Heart right ventricle (tissue), 16 donors: ENCODE data around the gene CCL3. TPM values are rescaled to one million over a fixed set of nuclear protein-coding genes. Genes with fewer than 3 reads are reported as not detected.

Experiments used
- ATAC-seq, 8 donors: fragments of 200-7000 bp; cut with Tn5 transposase; one replicate each; pipeline ENCODE4 v1.9.1; 2020; ENCODE audit warnings: mild to moderate bottlenecking in 8 of 8, moderate library complexity in 8 of 8, moderate number of reproducible peaks in 1 of 8
- DNase-seq, 2 donors: peaks; one replicate each; pipeline ENCODE4 v3.0.0-alpha.2; 2020
- H3K27ac ChIP-seq, 10 donors: fragments of 200-600 bp; sonication (generic) in 2 of 10; one replicate each; pipeline versions ENCODE4 v1.5.0 to v1.8.0; 2020 to 2022; ENCODE audit warnings: mild to moderate bottlenecking in 3 of 10
- H3K27me3 ChIP-seq, 7 donors: fragments of 200-600 bp; one replicate each; pipeline ENCODE4 v1.8.0; 2021 to 2022; ENCODE audit warnings: mild to moderate bottlenecking in 2 of 7
- H3K36me3 ChIP-seq, 9 donors: fragments of 200-600 bp; sonication (generic) in 1 of 9; one replicate each; pipeline versions ENCODE4 v1.5.0 to v1.8.0; 2020 to 2022; ENCODE audit warnings: mild to moderate bottlenecking in 2 of 9
- H3K4me1 ChIP-seq, 9 donors: fragments of 200-600 bp; sonication (generic) in 1 of 9; one replicate each; pipeline versions ENCODE4 v1.5.0 to v1.8.0; 2020 to 2022; ENCODE audit warnings: mild to moderate bottlenecking in 4 of 9
- H3K4me3 ChIP-seq, 10 donors: fragments of 200-600 bp; sonication (generic) in 2 of 10; one replicate each; pipeline versions ENCODE4 v1.5.0 to v1.8.0; 2020 to 2022; ENCODE audit warnings: mild to moderate bottlenecking in 7 of 10, moderate library complexity in 2 of 10
- H3K9me3 ChIP-seq, 11 donors: fragments of 200-600 bp in 10 of 11; sonication (generic) in 2 of 11; one replicate each; pipeline versions ENCODE4 v1.5.0 to v1.8.0; 2013 to 2022; ENCODE audit warnings: mild to moderate bottlenecking in 2 of 11, control low read depth in 1 of 11, moderate library complexity in 1 of 11
- CTCF ChIP-seq, 9 donors: fragments of 200-600 bp; sonication (generic) in 2 of 9; IDR thresholded peaks; one replicate each; pipeline versions ENCODE4 v1.5.0 to v1.8.0; 2021 to 2022; ENCODE audit warnings: antibody characterized with exemption in 9 of 9, mild to moderate bottlenecking in 5 of 9, moderate library complexity in 1 of 9
- WGBS, 2 donors: extraction: QIAGEN DNeasy Blood & Tissue Kit; methylation state at CpG; one replicate each; pipeline ENCODE4 v1.1.7; 2013; ENCODE audit warnings: inconsistent platforms in 1 of 2; 5-methylcytosine and 5-hydroxymethylcytosine counted together
- intact Hi-C, 10 donors: fragments of 100-400 bp; cut with DNase I; formaldehyde crosslinking; loops; one replicate each; pipeline versions ENCODE4 v1.11.1 to v1.14.2; 2022
- polyA plus RNA-seq, 2 donors: library from polyadenylated mRNA; stranded (reverse); fragments of 200-250 nt; gene quantifications; one replicate each; pipeline ENCODE4 v1.2.3, GENCODE V29; 2013
- total RNA-seq, 10 donors: library from RNA; stranded (reverse); fragmentation: NEBNext Ultra II Directional in 3 of 10; extraction: Animal tissue kit (Norgen Biotek cat#: 25700) in 3 of 10; gene quantifications; one replicate each; pipeline versions ENCODE4 v1.2.1 to v1.2.4, GENCODE V29; 2021 to 2023
- donor health status: Arrhythmogenic right ventricular cardiomyopathy.
- donor health status: ischemic (EF 13 %, LVEDD 7.1; RV severe dilation, severe dysfunction).
- donor health status: healthy with polysubstance abuse.
- donor health status: DM: no; HTN: yes; CAD: no.
- donor health status: DM: no; HTN: no; CAD: no.
- donor health status: ischemic (EF 25% LVEDD 6.9; RV normal size, moderate dysfunction).
- donor health status: ischemic (EF 25% LVEDD 5.7; RV mildly dilated, moderate dysfunction).
- donor health status: healthy.
- donor health status: DM: yes; HTN: yes; CAD: no.
- donor health status: Ischemic cardiomyopathy.
- donor health status: ischemic (EF 35%, LVEDD 5.7; RV mildly dilated, moderate dysfunction).
- donor health status: nonischemic (EF 11% LVEDD 7.7; RV severe dilation, severe dysfunction).
- donor health status: DM: yes; HTN: yes; CAD: no.
- donor health status: PGD.
- donor health status: ischemic (EF 29% LVEDD 5.4; RV normal size, mild dysfunction).
- donor health status: nonischemic (EF 23%, LVEDD 6.1; RV moderate dilation, normal function).

Gene CCL3
- total and polyA plus RNA-seq, 12 donors, result 0.24 to 12.3 (median 0.68) TPM; not detected in 4

GRCh38 chr17:36072431-36073121 lies 17.4 kb downstream of the CCL3 start:
- 36 to 38% methylated on average over 12 of the region's 12 CpGs for WGBS, 2 donors
- H3K27ac ChIP-seq, result peak overlapping the region in 1 of 10 donors; percentile 42
- H3K36me3 ChIP-seq, result no peaks in the 10 kb centered on the region
- peaks cover 0 to 8% (median 0%) of the 10 kb centered on the region in 11 donors for H3K9me3 ChIP-seq
- intact Hi-C loops, result loop anchor here in 8 of 10 donors (2.0 to 10.0 kb wide), 5 partner anchors 95 to 108 kb away; no protein-coding TSS in a partner anchor
- DNase-seq, result peak; percentile 45 to 59
- peak in 5 of 8 donors; percentile 31 to 64 (median 56) for ATAC-seq
- H3K4me3 ChIP-seq, result no peak overlapping the region
- H3K4me1 ChIP-seq, result peaks cover 0 to 13% (median 0%) of the 10 kb centered on the region in 9 donors
- TF ChIP-seq CTCF (IDR thresholded peaks at IDR 0.05), result peak; percentile 27 to 80 (median 63)
- peaks cover 0 to 8% (median 0%) of the 10 kb centered on the region in 7 donors for H3K27me3 ChIP-seq

- no peak for TF ChIP-seq CTCF (IDR thresholded peaks at IDR 0.05)
- Histone ChIP-seq H3K27me3 (peaks cover 0 to 8% (median 0%) of the 10 kb centered on the region in 7 donors), H3K4me1 (peaks cover 0 to 13% (median 0%) of the 10 kb centered on the region in 9 donors), H3K4me3 (no peak overlapping the region), H3K9me3 (peaks cover 0 to under 1% (median 0%) of the 10 kb centered on the region in 11 donors), H3K36me3 (no peaks in the 10 kb centered on the region), H3K27ac (peak overlapping the region in 1 of 10 donors; percentile 14)
- intact Hi-C loops, result loop anchor here in 8 of 10 donors (2.0 to 10.0 kb wide), 5 partner anchors 94 to 107 kb away; no protein-coding TSS in a partner anchor
- no peak for ATAC-seq
- WGBS, 2 donors, result 65 to 69% methylated on average over 2 of the region's 2 CpGs
- no peak for DNase-seq
Observed at GRCh38 chr17:36071751-36072150, 18.2 kb downstream of the CCL3 start.

GRCh38 chr17:36070427-36070826 lies 19.5 kb downstream of the CCL3 start:
- Histone ChIP-seq H3K36me3 (no peaks in the 10 kb centered on the region), H3K4me1 (peaks cover 0 to 13% (median 0%) of the 10 kb centered on the region in 9 donors), H3K9me3 (no peaks in the 10 kb centered on the region), H3K4me3 (no peak overlapping the region), H3K27ac (peak overlapping the region in 1 of 10 donors; percentile 34), H3K27me3 (peaks cover 0 to 4% (median 0%) of the 10 kb centered on the region in 7 donors)
- intact Hi-C loops, result loop anchor here in 6 of 10 donors (5.0 to 10.0 kb wide), 4 partner anchors 93 to 106 kb away; no protein-coding TSS in a partner anchor
- ATAC-seq, result no peak
- no peak for DNase-seq
- no peak for TF ChIP-seq CTCF (IDR thresholded peaks at IDR 0.05)
- 69 to 71% methylated on average over 3 of the region's 3 CpGs for WGBS, 2 donors

- TF ChIP-seq CTCF (IDR thresholded peaks at IDR 0.05), result no peak
- H3K27me3 ChIP-seq, result no peaks in the 10 kb centered on the region
- peaks cover 0 to 13% (median 0%) of the 10 kb centered on the region in 9 donors for H3K4me1 ChIP-seq
- intact Hi-C loops, result loop anchor here in 2 of 10 donors (10.0 kb wide), 2 partner anchors 64 to 94 kb away; partner anchors contain the start of gene CCL15 (in 1 of the 2)
- H3K9me3 ChIP-seq, result peaks cover 0 to under 1% (median 0%) of the 10 kb centered on the region in 11 donors
- no peak overlapping the region for H3K4me3 ChIP-seq
- H3K36me3 ChIP-seq, result no peaks in the 10 kb centered on the region
- ATAC-seq (no peak), DNase-seq (no peak)
- H3K27ac ChIP-seq, result peak overlapping the region in 1 of 10 donors; percentile 34
Observed at GRCh38 chr17:36069136-36069535, 20.8 kb downstream of the CCL3 start.
